Uterus (tissue), 2 donors: ENCODE results near the gene ZNF581.

Source experiments
- CTCF ChIP-seq, 4 experiments: fragments of 200-600 bp in 2 of 4; fragments of 450-650 bp in 2 of 4; sonication (generic) in 2 of 4; IDR thresholded peaks; one replicate each; pipeline ENCODE4 v1.5.1; 2016 to 2019; ENCODE audit warnings: antibody characterized with exemption in 4 of 4, mild to moderate bottlenecking in 2 of 4, moderate library complexity in 1 of 4
- POLR2A ChIP-seq, 2 donors: fragments of 450-650 bp; IDR thresholded peaks; one replicate each; pipeline ENCODE4 v1.6.1; 2016; ENCODE audit warnings: antibody characterized with exemption in 2 of 2, mild to moderate bottlenecking in 1 of 2, moderate library complexity in 1 of 2

- TF ChIP-seq CTCF (IDR thresholded peaks at IDR 0.05) (no peak), POLR2A (IDR thresholded peaks at IDR 0.05) (no peak)
These were observed 30.0 kb downstream of the ZNF581 start for GRCh38 chr19:55673465-55673864.
